ENCODE data around the gene HIF1AN.
"Not testable (repeated sequence)": the region's sequence is repeated elsewhere in the genome, so short reads cannot be mapped to it uniquely, and the experiment has no call there.

The HIF1AN gene

GRCh38 chr10:100567249-100567648, 31.5 kb downstream of the HIF1AN start:
- no peak for DNase-seq (ENCODE audit: low spot score)

GRCh38 chr10:100567826-100568225, 32.1 kb downstream of the HIF1AN start:
- DNase-seq (ENCODE audit: low spot score) = peak; percentile 0

GRCh38 chr10:100568912-100569311, 33.2 kb downstream of the HIF1AN start:
- peak; percentile 0 for DNase-seq (ENCODE audit: low spot score)

GRCh38 chr10:100569687-100570481, 34.1 kb downstream of the HIF1AN start:
- no peak for DNase-seq (ENCODE audit: low spot score)

- no peak for DNase-seq (ENCODE audit: low spot score)
Observed at GRCh38 chr10:100570506-100570905, 34.8 kb downstream of the HIF1AN start.

- no peak for DNase-seq (ENCODE audit: low spot score)
Observed at GRCh38 chr10:100571084-100571856, 35.5 kb downstream of the HIF1AN start.

GRCh38 chr10:100575146-100575545, 39.4 kb downstream of the HIF1AN start:
- not testable (repeated sequence) for DNase-seq (ENCODE audit: low spot score)

- DNase-seq (ENCODE audit: low spot score) = no peak
Observed at GRCh38 chr10:100575585-100576281, 40.0 kb downstream of the HIF1AN start.

- no peak for DNase-seq (ENCODE audit: low spot score)
Observed at GRCh38 chr10:100576282-100576635, 40.5 kb downstream of the HIF1AN start.

- no peak for DNase-seq (ENCODE audit: low spot score)
Observed at GRCh38 chr10:100579261-100580090, 43.7 kb downstream of the HIF1AN start.

- no peak for DNase-seq (ENCODE audit: low spot score)
Observed at GRCh38 chr10:100586959-100587358, 51.2 kb downstream of the HIF1AN start.

- no peak for DNase-seq (ENCODE audit: low spot score)
Observed at GRCh38 chr10:100598166-100598565, 62.4 kb downstream of the HIF1AN start.

GRCh38 chr10:100600218-100600617, 64.5 kb downstream of the HIF1AN start:
- DNase-seq (ENCODE audit: low spot score) = no peak

GRCh38 chr10:100607439-100607838, 71.7 kb downstream of the HIF1AN start:
- DNase-seq (ENCODE audit: low spot score) = no peak

All from D341Med (cell line).